Spinal cord (tissue), 10 donors: ENCODE measurements around the gene EXD2. TPM values are rescaled to one million over a fixed set of nuclear protein-coding genes. Genes with fewer than 3 reads are reported as not detected.

Experiments
- DNase-seq, 6 donors: peaks; one replicate each; pipeline versions ENCODE4 v3.0.0 to v3.0.0-alpha.2; 2013 to 2015; ENCODE audit warnings: low spot score in 6 of 6, low read depth in 4 of 6
- H3K27ac ChIP-seq: one replicate; pipeline ENCODE4 v1.5.1; 2013; ENCODE audit warnings: low read depth, low read length, control low read depth
- H3K27me3 ChIP-seq: one replicate; pipeline ENCODE4 v1.6.1; 2013; ENCODE audit warnings: low read length; ENCODE audit not compliant: control insufficient read depth, insufficient read depth
- H3K36me3 ChIP-seq: one replicate; pipeline ENCODE4 v1.6.1; 2013; ENCODE audit warnings: low read length; ENCODE audit not compliant: control insufficient read depth, insufficient read depth
- H3K4me1 ChIP-seq: one replicate; pipeline ENCODE4 v1.6.1; 2013; ENCODE audit warnings: low read length; ENCODE audit not compliant: control insufficient read depth, insufficient read depth
- H3K4me3 ChIP-seq: one replicate; pipeline ENCODE4 v1.5.1; 2013; ENCODE audit warnings: low read depth, low read length, control low read depth
- H3K9me3 ChIP-seq: one replicate; pipeline ENCODE4 v1.6.1; 2013; ENCODE audit warnings: low read length; ENCODE audit not compliant: control insufficient read depth, insufficient read depth
- WGBS: methylation state at CpG from one replicate; pipeline ENCODE4 v1.1.5; 2013; ENCODE audit warnings: missing lambda C conversion rate; ENCODE audit not compliant: insufficient coverage; 5-methylcytosine and 5-hydroxymethylcytosine counted together
- polyA plus RNA-seq, 2 donors: library from polyadenylated mRNA; unstranded; fragments of 120-200 nt; gene quantifications; one replicate each; pipeline ENCODE4 v1.2.1, GENCODE V29; 2013; ENCODE audit not compliant: insufficient read length in 2 of 2
- total RNA-seq, 2 donors: library from RNA; depleted of rRNA in 1 of 2; stranded (reverse); fragments of 120-200 nt in 1 of 2; fragments of >200 nt in 1 of 2; gene quantifications; one replicate each; pipeline versions ENCODE4 v1.2.3 to v1.2.4, GENCODE V29; 2013 to 2014
- donor health status: healthy.

EXD2 gene
- total and polyA plus RNA-seq, 4 donors: 32.2 to 44.5 (median 38.3) TPM

GRCh38 chr14:69240527-69241173 is 49.4 kb downstream of the EXD2 start:
- H3K27me3 ChIP-seq: no peaks in the 10 kb centered on the region
- H3K9me3 ChIP-seq: no peaks in the 10 kb centered on the region
- no peak for DNase-seq
- no peak overlapping the region for H3K4me3 ChIP-seq
- 92% methylated on average over 9 of the region's 13 CpGs for WGBS
- H3K4me1 ChIP-seq: no peaks in the 10 kb centered on the region
- peaks cover 39% of the 10 kb centered on the region for H3K36me3 ChIP-seq
- H3K27ac ChIP-seq: no peak overlapping the region

DNA sequence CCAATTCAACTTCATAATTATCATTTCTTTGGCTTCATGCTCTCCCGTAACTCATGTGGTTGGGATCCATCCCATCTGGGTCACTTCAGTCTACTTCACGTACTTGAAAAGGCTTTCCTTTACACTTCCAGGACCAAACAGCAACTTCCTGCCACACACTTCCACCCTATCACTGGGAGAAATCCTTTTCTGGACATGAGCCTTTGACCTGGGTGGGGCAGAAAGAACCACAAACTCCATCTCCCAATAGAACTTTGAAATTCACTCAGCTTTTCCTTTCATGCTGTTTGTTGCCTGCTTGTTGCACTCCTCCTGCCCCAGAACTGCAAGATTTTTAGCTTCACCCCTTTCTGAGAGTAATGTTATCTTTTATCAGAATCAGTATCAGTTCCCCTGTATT is 50.3 kb downstream of the EXD2 start:
- Histone ChIP-seq H3K36me3 (peaks cover 30% of the 10 kb centered on the region), H3K4me1 (no peaks in the 10 kb centered on the region), H3K4me3 (no peak overlapping the region), H3K9me3 (no peaks in the 10 kb centered on the region), H3K27me3 (no peaks in the 10 kb centered on the region), H3K27ac (no peak overlapping the region)
- no peak for DNase-seq
- 100% methylated on average over 2 of the region's 2 CpGs for WGBS

- Histone ChIP-seq H3K4me3 (no peak overlapping the region), H3K9me3 (no peaks in the 10 kb centered on the region)
- peak in 3 of 6 donors; percentile 64 to 95 (median 88) for DNase-seq
Measured at GRCh38 chr14:69242311-69243224, 51.3 kb downstream of the EXD2 start.

DNA sequence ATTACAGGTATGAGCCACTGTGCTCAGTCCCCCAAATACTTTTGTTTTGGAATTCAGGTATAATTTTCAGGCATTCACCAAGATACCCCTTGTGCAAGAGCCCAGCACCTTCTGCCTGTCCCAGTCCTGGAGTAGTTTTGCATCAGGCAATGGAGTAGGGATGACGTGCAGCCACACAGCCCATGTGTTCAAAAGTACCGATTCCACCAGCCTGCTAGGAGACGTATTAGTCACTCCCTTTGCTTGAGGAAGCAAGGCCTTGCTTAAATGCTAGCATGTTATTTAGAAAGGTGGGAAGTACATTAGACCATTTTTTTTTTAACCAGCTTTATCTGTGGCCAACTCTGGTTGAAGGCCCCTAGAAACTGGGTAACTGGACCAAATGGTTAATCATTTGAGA is 53.6 kb downstream of the EXD2 start:
- H3K9me3 ChIP-seq: no peaks in the 10 kb centered on the region
- DNase-seq: no peak
- peaks cover 11% of the 10 kb centered on the region for H3K36me3 ChIP-seq
- WGBS: 95% methylated on average over 3 of the region's 3 CpGs
- no peak overlapping the region for H3K27ac ChIP-seq
- no peaks in the 10 kb centered on the region for H3K27me3 ChIP-seq
- no peaks in the 10 kb centered on the region for H3K4me1 ChIP-seq
- H3K4me3 ChIP-seq: no peak overlapping the region

More at GRCh38 chr14:69242311-69243224, 51.3 kb downstream of the EXD2 start:
- H3K36me3 ChIP-seq: peaks cover 21% of the 10 kb centered on the region
- no peak overlapping the region for H3K27ac ChIP-seq
- no peaks in the 10 kb centered on the region for H3K4me1 ChIP-seq
- H3K27me3 ChIP-seq: no peaks in the 10 kb centered on the region
- WGBS: 56% methylated on average over 4 of the region's 10 CpGs

DNA sequence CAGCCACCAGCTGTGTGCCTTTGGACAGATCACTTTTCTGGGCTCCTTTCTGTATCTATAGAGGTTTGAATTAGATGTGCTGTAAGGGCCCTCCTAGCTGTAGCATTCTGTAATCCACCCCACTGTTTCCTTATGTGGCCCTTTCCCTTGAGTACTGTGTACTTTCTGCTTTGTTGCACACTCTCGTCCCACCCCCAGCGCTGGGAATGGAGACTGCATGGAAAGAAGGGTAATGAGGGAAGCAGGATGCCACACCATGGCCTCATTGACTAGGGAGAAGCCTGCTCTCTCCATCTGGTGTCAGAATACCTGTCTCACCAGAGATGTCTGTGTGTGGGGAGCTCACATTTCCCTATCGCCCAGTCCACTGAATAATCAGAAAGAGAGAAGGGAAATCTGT is 55.0 kb downstream of the EXD2 start:
- no peak overlapping the region for H3K4me3 ChIP-seq
- H3K27me3 ChIP-seq: no peaks in the 10 kb centered on the region
- peak in 1 of 6 donors; percentile 69 for DNase-seq
- WGBS: 50% methylated on average over 1 of the region's 3 CpGs
- no peaks in the 10 kb centered on the region for H3K9me3 ChIP-seq
- H3K4me1 ChIP-seq: no peaks in the 10 kb centered on the region
- H3K36me3 ChIP-seq: peaks cover 12% of the 10 kb centered on the region
- H3K27ac ChIP-seq: no peak overlapping the region

GRCh38 chr14:69247676-69248440 is 56.6 kb downstream of the EXD2 start:
- Histone ChIP-seq H3K36me3 (peaks cover 11% of the 10 kb centered on the region), H3K4me1 (no peaks in the 10 kb centered on the region), H3K4me3 (no peak overlapping the region), H3K9me3 (no peaks in the 10 kb centered on the region), H3K27ac (no peak overlapping the region), H3K27me3 (no peaks in the 10 kb centered on the region)
- WGBS: 100% methylated on average over 1 of the region's 3 CpGs
- DNase-seq: peak in 1 of 6 donors; percentile 29

DNA sequence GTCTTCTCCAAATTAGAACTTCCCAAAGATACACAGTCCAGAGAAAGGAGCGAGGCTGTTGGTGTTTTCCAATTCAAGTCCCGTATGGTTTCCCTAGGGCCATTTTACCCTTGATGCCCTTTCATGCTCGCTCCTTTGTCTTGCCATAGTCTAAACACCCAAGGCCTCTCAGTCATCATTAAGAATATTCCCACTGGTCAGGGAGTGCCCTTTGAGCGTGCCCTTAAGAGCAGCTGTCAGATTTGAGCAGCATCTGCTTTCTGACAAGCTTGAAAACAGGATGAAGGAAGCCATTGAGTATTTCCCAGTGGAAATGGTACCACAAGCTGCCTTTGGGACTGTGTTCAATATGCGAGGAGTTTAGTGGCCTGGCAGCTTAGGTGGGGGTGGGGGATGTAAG is 58.3 kb downstream of the EXD2 start:
- Histone ChIP-seq H3K27me3 (no peaks in the 10 kb centered on the region), H3K27ac (no peak overlapping the region), H3K9me3 (no peaks in the 10 kb centered on the region), H3K4me1 (no peaks in the 10 kb centered on the region), H3K36me3 (peaks cover 11% of the 10 kb centered on the region), H3K4me3 (no peak overlapping the region)
- 79% methylated on average over 5 of the region's 5 CpGs for WGBS
- no peak for DNase-seq

DNA sequence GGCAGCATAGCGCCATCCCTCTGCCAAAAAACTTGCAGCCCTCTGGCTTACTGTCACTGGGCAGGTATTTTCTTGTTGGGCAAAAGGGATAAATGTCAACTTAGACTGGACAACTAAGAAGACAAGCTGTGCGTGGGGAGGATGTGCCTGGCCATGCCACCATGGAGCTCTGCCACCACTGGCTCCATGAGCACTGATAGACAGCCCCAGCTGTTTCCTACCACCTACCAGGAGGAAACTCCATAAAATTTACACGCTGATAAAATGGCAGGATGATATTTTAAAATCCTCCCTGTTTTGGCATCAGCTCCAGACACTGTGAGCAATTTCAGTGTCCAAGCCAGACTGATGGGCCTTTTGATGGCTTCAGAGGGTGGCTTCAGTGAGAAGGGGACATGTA is 61.6 kb downstream of the EXD2 start:
- Histone ChIP-seq H3K4me3 (no peak overlapping the region), H3K4me1 (peaks cover 14% of the 10 kb centered on the region), H3K36me3 (peaks cover 11% of the 10 kb centered on the region), H3K27ac (no peak overlapping the region), H3K9me3 (no peaks in the 10 kb centered on the region), H3K27me3 (peaks cover 1% of the 10 kb centered on the region)
- DNase-seq: peak in 1 of 6 donors; percentile 33
- 50% methylated on average over 2 of the region's 3 CpGs for WGBS

- Histone ChIP-seq H3K4me1 (peaks cover 57% of the 10 kb centered on the region), H3K27ac (no peak overlapping the region), H3K27me3 (peaks cover 17% of the 10 kb centered on the region), H3K4me3 (peak overlapping the region; percentile 41), H3K36me3 (no peaks in the 10 kb centered on the region), H3K9me3 (no peaks in the 10 kb centered on the region)
- DNase-seq: peak in 1 of 6 donors; percentile 49
- 12% methylated on average over 14 of the region's 14 CpGs for WGBS
Measured at GRCh38 chr14:69259168-69259526, 67.8 kb downstream of the EXD2 start.
